ENCODE data around the gene HECW1. TPM values are rescaled to one million over a fixed set of nuclear protein-coding genes. Genes with fewer than 3 reads are reported as not detected.
A peak's percentile ranks its signal among the peaks of the same experiment; 100 is the strongest.
"Not testable (repeated sequence)": the region's sequence is repeated elsewhere in the genome, so short reads cannot be mapped to it uniquely, and the experiment has no call there.

The HECW1 gene
- total RNA-seq, 4 donors from 2014 or later: 0.06 to 0.99 (median 0.27) TPM

GRCh38 chr7:43577485-43577951 is 465.1 kb downstream of the HECW1 start:
- no peak for TF ChIP-seq EP300 (IDR thresholded peaks at IDR 0.05)
- no peak for TF ChIP-seq CTCF (IDR thresholded peaks at IDR 0.05)
- TF ChIP-seq POLR2A (IDR thresholded peaks at IDR 0.05; ENCODE audit: low read depth): no peak
- no peak for TF ChIP-seq POLR2AphosphoS5 (IDR thresholded peaks at IDR 0.05)

GRCh38 chr7:43582503-43583423 is 470.3 kb downstream of the HECW1 start, which contains the start of gene STK17A:
TSS of gene STK17A (plus strand) at chr7:43583108. CDS start at chr7:43583244, 136 bp downstream.
- no peaks in the 10 kb centered on the region for H3K27me3 ChIP-seq
- H3K27ac ChIP-seq (replicated peaks in 1 of 4): peak within 1 kb of the TSS; percentile 93 to 99 (median 96)
- DNase-seq (ENCODE audit: extremely low spot score): peak; percentile 98
- peak within 1 kb of the TSS; percentile 94 to 100 (median 96) for H3K4me3 ChIP-seq
- 5% methylated on average over 7 of the region's 83 CpGs for WGBS
- TF ChIP-seq POLR2AphosphoS5 (IDR thresholded peaks at IDR 0.05) (peak; percentile 82 to 94), CTCF (IDR thresholded peaks at IDR 0.05) (peak in 2 of 3 experiments; percentile 99 to 100), POLR2A (IDR thresholded peaks at IDR 0.05; ENCODE audit: low read depth) (peak; percentile 83), EP300 (IDR thresholded peaks at IDR 0.05) (no peak)
- intact Hi-C loops (cut with DNase I): loop anchor here (1.0 to 5.0 kb wide), 4 partner anchors 65 to 256 kb away; no protein-coding TSS in a partner anchor
- peaks cover 8 to 31% (median 27%) of the 10 kb centered on the region in 4 donors for H3K4me1 ChIP-seq
- H3K9me3 ChIP-seq: no peaks in the 10 kb centered on the region
- no peaks in the 10 kb centered on the region for H3K36me3 ChIP-seq

More at GRCh38 chr7:43577485-43577951, 465.1 kb downstream of the HECW1 start:
- no peaks in the 10 kb centered on the region for H3K9me3 ChIP-seq
- intact Hi-C loops (cut with DNase I): no loop called here
- peaks cover 0 to 4% (median 3%) of the 10 kb centered on the region in 4 donors for H3K4me1 ChIP-seq
- H3K4me3 ChIP-seq: no peak overlapping the region
- no peak overlapping the region for H3K27ac ChIP-seq (replicated peaks in 1 of 4)
- H3K36me3 ChIP-seq: no peaks in the 10 kb centered on the region
- no peaks in the 10 kb centered on the region for H3K27me3 ChIP-seq
- WGBS: 64% methylated on average over 6 of the region's 6 CpGs
- no peak for DNase-seq (ENCODE audit: extremely low spot score)

- Histone ChIP-seq H3K27me3 (no peaks in the 10 kb centered on the region), H3K27ac (replicated peaks in 1 of 4) (peak overlapping the region; percentile 93 to 99 (median 96)), H3K4me3 (peak overlapping the region; percentile 94 to 100 (median 96)), H3K36me3 (no peaks in the 10 kb centered on the region), H3K4me1 (peaks cover 8 to 34% (median 27%) of the 10 kb centered on the region in 4 donors), H3K9me3 (no peaks in the 10 kb centered on the region)
- under 1% methylated on average over 25 of the region's 66 CpGs for WGBS
- intact Hi-C loops (cut with DNase I): loop anchor here (1.0 to 5.0 kb wide), 4 partner anchors 64 to 255 kb away; no protein-coding TSS in a partner anchor
- no peak for TF ChIP-seq EP300 (IDR thresholded peaks at IDR 0.05)
- TF ChIP-seq POLR2AphosphoS5 (IDR thresholded peaks at IDR 0.05): peak in 1 of 2 donors; percentile 14
- TF ChIP-seq CTCF (IDR thresholded peaks at IDR 0.05): peak in 1 of 3 experiments; percentile 6
- no peak for DNase-seq (ENCODE audit: extremely low spot score)
Observed at GRCh38 chr7:43583424-43584194, 471.2 kb downstream of the HECW1 start.

GRCh38 chr7:43584195-43584586 is 471.7 kb downstream of the HECW1 start:
- Histone ChIP-seq H3K27ac (replicated peaks in 1 of 4) (peak overlapping the region; percentile 93 to 99 (median 96)), H3K27me3 (no peaks in the 10 kb centered on the region), H3K4me3 (peak overlapping the region; percentile 94 to 100 (median 96)), H3K4me1 (peaks cover 8 to 40% (median 27%) of the 10 kb centered on the region in 4 donors), H3K36me3 (no peaks in the 10 kb centered on the region), H3K9me3 (no peaks in the 10 kb centered on the region)
- TF ChIP-seq POLR2AphosphoS5 (IDR thresholded peaks at IDR 0.05) (peak; percentile 44 to 72), EP300 (IDR thresholded peaks at IDR 0.05) (no peak), POLR2A (IDR thresholded peaks at IDR 0.05; ENCODE audit: low read depth) (no peak), CTCF (IDR thresholded peaks at IDR 0.05) (no peak)
- WGBS: 5% methylated on average over 6 of the region's 8 CpGs
- intact Hi-C loops (cut with DNase I): loop anchor here (5.0 kb wide), 2 partner anchors 63 to 138 kb away; no protein-coding TSS in a partner anchor
- no peak for DNase-seq (ENCODE audit: extremely low spot score)

GRCh38 chr7:43584733-43585132 is 472.3 kb downstream of the HECW1 start:
- Histone ChIP-seq H3K4me3 (peak overlapping the region; percentile 94 to 100 (median 96)), H3K27ac (replicated peaks in 1 of 4) (peak overlapping the region; percentile 93 to 99 (median 96)), H3K4me1 (peaks cover 8 to 43% (median 27%) of the 10 kb centered on the region in 4 donors)
- intact Hi-C loops (cut with DNase I): loop anchor here (5.0 kb wide), 3 partner anchors 48 to 138 kb away; no protein-coding TSS in a partner anchor
- not testable (repeated sequence) for DNase-seq (ENCODE audit: extremely low spot score); H3K9me3 ChIP-seq; H3K27me3 ChIP-seq; H3K36me3 ChIP-seq
- WGBS: 86% methylated on average over 11 of the region's 11 CpGs

All from esophagus muscularis mucosa (tissue), 4 donors.